ENCODE results near the gene AURKAIP1.

AURKAIP1 gene

GRCh38 chr1:1332031-1332755, 42.8 kb downstream of the AURKAIP1 start:
- no peak for TF ChIP-seq CTCF (IDR thresholded peaks at IDR 0.05)
- no peak for DNase-seq (ENCODE audit: low spot score)
- Histone ChIP-seq H3K4me3 (no peak overlapping the region), H3K27ac (no peak overlapping the region)

- H3K27ac ChIP-seq, result no peak within 1 kb of the TSS
- no peak for TF ChIP-seq CTCF (IDR thresholded peaks at IDR 0.05)
- H3K4me3 ChIP-seq, result no peak within 1 kb of the TSS
- no peak for DNase-seq (ENCODE audit: low spot score)
These were observed 43.7 kb downstream of the AURKAIP1 start, which contains the start of gene TAS1R3 for GRCh38 chr1:1331068-1331965. Gene TAS1R3 (plus strand): TSS chr1:1331280. CDS start chr1:1331346, 66 bp downstream.

- Histone ChIP-seq H3K4me3 (no peak overlapping the region), H3K27ac (no peak overlapping the region)
- DNase-seq (ENCODE audit: low spot score), result no peak
- TF ChIP-seq CTCF (IDR thresholded peaks at IDR 0.05), result no peak
These were observed 44.5 kb downstream of the AURKAIP1 start for GRCh38 chr1:1330366-1331067.

GRCh38 chr1:1329304-1330210, 45.5 kb downstream of the AURKAIP1 start:
- no peak for DNase-seq (ENCODE audit: low spot score)
- no peak overlapping the region for H3K4me3 ChIP-seq
- no peak for TF ChIP-seq CTCF (IDR thresholded peaks at IDR 0.05)
- no peak overlapping the region for H3K27ac ChIP-seq

GRCh38 chr1:1328254-1328653, 46.8 kb downstream of the AURKAIP1 start:
- Histone ChIP-seq H3K27ac (no peak overlapping the region), H3K4me3 (no peak overlapping the region)
- TF ChIP-seq CTCF (IDR thresholded peaks at IDR 0.05), result no peak
- no peak for DNase-seq (ENCODE audit: low spot score)

- no peak for TF ChIP-seq CTCF (IDR thresholded peaks at IDR 0.05)
- no peak for DNase-seq (ENCODE audit: low spot score)
- H3K4me3 ChIP-seq, result no peak overlapping the region
- no peak overlapping the region for H3K27ac ChIP-seq
These were observed 47.7 kb downstream of the AURKAIP1 start for GRCh38 chr1:1327291-1327690.

Measured in coronary artery (tissue), 2 donors.